C4-2B (cell line): ENCODE results near the gene SENP7.

Experiments used
- ZFX ChIP-seq: fragments of 450-650 bp; IDR thresholded peaks from 2 replicates; pipeline ENCODE4 v1.6.1; 2017
- TF ChIP-seq, protein P1 (sequence below): fragments of 450-650 bp; conservative IDR thresholded peaks from 2 replicates; pipeline ENCODE4 v1.5.1; 2017; ENCODE audit warnings: mild to moderate bottlenecking

DNA sequence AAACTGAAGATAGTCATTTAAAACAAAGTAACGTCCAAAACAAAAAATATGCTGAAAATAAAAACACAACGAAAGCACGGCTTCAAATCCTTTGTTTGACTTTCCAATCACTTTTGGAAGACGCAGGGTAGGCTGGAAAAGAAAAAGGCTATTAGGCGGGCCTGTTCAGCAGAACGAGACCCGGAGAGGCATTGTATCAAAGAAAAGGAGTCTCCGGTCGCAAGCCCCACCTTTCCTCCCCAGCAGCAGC lies 691 bp downstream of the SENP7 start:
- TF ChIP-seq, protein P1, sequence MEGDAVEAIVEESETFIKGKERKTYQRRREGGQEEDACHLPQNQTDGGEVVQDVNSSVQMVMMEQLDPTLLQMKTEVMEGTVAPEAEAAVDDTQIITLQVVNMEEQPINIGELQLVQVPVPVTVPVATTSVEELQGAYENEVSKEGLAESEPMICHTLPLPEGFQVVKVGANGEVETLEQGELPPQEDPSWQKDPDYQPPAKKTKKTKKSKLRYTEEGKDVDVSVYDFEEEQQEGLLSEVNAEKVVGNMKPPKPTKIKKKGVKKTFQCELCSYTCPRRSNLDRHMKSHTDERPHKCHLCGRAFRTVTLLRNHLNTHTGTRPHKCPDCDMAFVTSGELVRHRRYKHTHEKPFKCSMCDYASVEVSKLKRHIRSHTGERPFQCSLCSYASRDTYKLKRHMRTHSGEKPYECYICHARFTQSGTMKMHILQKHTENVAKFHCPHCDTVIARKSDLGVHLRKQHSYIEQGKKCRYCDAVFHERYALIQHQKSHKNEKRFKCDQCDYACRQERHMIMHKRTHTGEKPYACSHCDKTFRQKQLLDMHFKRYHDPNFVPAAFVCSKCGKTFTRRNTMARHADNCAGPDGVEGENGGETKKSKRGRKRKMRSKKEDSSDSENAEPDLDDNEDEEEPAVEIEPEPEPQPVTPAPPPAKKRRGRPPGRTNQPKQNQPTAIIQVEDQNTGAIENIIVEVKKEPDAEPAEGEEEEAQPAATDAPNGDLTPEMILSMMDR = no peak
- no peak for TF ChIP-seq ZFX
